HK-2 (cell line): ENCODE measurements around the gene RAB25.
A peak's percentile ranks its signal among the peaks of the same experiment; 100 is the strongest.
"Not testable (repeated sequence)": the region's sequence is repeated elsewhere in the genome, so short reads cannot be mapped to it uniquely, and the experiment has no call there.

Source experiments
- DNase-seq: peaks from one replicate; pipeline ENCODE4 v3.0.0-alpha.2; 2018; ENCODE audit not compliant: unreplicated experiment

Gene RAB25

DNA sequence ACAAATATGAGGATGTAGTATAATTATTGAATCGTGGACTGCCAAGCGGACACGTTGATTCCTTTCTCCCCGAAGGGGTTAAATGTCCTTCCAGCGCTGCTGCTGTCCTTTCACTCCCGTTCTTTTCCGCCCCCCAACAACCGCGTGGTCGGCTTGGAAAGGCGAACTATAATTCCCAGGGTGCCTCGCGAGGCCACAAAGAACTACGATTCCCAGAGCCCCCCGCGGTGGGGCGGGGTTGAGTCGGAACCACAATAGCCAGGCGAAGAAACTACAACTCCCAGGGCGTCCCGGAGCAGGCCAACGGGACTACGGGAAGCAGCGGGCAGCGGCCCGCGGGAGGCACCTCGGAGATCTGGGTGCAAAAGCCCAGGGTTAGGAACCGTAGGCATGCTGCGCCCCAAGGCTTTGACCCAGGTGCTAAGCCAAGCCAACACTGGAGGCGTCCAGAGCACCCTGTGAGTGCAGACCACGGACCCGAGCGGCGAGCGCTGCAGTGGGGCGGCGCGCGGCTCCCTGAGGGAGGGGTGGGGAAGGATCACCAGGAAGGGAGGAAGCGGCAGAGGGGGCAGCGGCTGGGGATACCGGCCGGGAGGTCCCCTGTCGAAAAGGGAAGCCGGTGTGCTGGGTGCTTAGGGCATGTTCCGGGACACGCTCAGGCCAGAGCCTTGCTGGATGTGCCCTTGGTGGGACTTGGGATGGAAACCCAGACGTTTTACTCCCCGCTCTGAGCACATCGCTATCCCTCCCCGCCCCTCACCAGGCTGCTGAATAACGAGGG, 6.3 kb upstream of the RAB25 start, which contains the start of gene LAMTOR2:
Gene LAMTOR2, plus strand, starts transcription at position 283 of the 781 bp plus-strand sequence. Its CDS starts 108 bp downstream, at position 391.
- DNase-seq = peak; percentile 98

DNA sequence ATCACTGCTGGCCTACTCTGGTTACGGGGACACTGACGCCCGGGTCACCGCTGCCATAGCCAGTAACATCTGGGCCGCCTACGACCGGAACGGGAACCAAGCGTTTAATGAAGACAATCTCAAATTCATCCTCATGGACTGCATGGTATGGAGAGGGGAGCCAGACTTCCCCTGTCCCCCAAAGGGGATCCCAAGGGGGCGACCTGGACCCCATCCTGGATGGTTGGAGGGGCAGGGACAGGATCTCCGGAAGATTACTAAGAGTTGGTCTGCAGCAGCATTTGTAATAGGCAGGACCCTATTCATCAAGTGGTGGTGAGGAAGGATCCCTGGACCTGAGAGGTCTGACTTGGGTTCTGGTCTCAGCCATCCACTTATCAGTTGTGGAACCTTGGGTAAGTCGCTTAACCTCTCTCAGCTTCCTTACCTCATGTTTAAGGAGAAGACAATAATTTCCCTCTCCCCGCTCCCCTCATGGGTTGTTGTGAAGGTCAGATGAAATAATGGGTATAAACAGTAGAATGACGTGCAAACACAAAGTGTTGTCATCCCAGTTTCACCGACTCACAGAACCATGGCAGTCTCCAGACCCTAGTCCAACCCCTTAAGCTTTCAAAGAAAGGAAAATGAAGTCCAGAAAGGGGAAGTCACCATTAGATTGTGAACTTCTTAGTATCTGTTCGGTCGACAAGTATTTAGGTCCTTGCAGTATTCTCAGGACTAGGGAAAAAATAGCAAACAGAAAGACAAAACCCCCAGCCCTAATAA, 5.5 kb upstream of the RAB25 start:
- no peak for DNase-seq

DNA sequence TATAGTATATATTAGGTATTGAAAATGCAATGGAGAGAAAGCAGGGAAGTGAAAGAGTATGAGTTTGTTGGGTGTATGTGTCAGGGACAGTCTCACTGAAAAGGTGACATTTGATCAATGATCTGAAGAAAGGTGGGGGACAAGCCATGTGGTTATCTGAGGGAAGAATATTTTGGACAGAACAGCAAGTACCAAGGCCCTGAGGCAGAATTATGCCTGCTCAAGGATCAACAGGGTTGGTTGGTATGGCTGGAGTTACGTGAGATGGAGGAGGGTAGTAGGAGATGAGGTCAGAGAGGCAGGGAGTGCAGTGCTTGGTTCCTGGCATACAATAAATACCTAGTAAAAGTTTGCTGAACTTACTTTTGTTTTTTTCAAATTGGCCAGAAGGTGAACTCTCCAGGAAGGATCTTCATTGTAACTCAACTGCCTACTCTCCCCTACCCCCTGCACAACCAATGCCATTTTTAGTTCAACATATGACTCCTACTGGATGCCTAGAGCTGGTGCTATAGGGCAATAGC, 4.6 kb upstream of the RAB25 start:
- no peak for DNase-seq

GRCh38 chr1:156062189-156062588, 1.2 kb downstream of the RAB25 start:
- no peak for DNase-seq

GRCh38 chr1:156063997-156064285, 3.0 kb downstream of the RAB25 start:
- no peak for DNase-seq

- no peak for DNase-seq
These were observed 3.7 kb downstream of the RAB25 start for GRCh38 chr1:156064615-156065014.

GRCh38 chr1:156065212-156065611, 4.3 kb downstream of the RAB25 start:
- no peak for DNase-seq

GRCh38 chr1:156065871-156066270, 4.9 kb downstream of the RAB25 start:
- DNase-seq = no peak

- no peak for DNase-seq
These were observed 6.3 kb downstream of the RAB25 start for GRCh38 chr1:156067262-156067661.

DNA sequence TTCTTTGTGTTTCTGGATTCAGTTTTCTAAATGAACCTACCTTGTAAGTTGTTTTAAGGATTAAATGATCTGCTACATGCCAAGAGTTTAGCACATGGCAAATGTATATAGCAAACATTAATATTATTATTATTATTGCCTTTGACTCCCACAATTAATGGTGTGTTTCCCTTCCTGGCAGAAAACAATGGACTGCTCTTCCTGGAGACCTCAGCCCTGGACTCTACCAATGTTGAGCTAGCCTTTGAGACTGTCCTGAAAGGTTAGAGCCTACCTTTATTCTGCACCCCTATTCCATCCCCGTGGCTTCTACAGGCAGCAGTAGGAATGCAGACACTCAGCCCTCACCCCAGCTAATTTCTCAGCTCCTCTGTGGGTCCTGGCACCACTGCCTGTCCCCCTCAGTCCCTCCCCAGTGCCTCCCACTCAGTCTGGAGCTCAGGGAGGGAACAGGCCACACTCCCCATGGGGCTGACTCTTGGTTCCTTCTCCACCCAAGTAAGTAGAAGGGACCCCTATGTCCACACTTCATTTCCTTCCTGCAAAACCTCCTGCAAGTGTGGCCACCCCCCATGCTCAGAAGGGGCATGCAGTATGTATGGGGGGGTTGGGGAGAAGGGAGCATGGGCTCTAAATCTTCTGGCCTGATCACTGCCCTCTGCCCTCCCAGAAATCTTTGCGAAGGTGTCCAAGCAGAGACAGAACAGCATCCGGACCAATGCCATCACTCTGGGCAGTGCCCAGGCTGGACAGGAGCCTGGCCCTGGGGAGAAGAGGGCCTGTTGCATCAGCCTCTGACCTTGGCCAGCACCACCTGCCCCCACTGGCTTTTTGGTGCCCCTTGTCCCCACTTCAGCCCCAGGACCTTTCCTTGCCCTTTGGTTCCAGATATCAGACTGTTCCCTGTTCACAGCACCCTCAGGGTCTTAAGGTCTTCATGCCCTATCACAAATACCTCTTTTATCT, 8.8 kb downstream of the RAB25 start:
- no peak for DNase-seq

- no peak for DNase-seq
These were observed 9.6 kb downstream of the RAB25 start for GRCh38 chr1:156070548-156070947.

DNA sequence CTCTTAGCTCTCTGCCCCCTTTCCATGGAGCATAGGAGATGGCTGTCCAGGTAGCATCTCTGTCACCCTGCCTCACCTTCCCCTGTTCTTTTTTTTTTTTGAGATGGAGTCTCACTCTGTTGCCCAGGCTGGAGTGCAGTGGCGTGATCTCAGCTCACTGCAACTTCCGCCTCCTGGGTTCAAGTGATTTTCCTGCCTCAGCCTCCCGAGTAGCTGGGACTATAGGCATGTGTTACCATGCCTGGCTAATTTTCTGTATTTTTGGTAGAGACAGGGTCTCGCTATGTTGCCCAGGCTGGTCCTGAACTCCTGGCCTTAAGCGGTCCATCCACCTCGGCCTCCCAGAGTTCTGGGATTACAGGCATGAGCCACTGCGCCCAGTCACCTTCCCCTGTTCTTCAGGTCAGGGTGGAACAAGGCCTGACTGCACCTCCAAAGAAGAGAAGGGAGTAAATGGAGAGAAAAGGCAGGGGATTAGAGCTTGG, 10.4 kb downstream of the RAB25 start:
- DNase-seq = not testable (repeated sequence)

DNA sequence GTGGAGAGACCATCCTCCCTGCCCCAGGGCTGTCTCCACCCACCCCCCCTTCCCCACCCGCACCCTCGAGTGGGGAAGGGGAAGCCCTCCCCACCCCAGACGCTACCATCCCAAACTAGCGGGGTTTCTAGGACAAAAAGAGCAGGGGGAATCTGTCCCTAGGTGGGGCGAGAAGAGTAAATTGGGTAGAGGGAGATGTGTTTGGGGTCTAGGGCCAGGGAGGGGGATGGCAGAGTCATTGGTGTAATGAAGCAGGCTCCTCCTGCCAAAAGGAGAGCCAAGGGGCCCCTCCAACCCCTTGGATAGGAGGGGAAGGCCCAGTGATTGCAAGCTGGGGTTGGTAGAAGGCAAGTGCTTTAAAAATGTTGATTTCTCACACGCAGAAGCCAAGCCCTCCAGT, 11.3 kb downstream of the RAB25 start:
- no peak for DNase-seq

DNA sequence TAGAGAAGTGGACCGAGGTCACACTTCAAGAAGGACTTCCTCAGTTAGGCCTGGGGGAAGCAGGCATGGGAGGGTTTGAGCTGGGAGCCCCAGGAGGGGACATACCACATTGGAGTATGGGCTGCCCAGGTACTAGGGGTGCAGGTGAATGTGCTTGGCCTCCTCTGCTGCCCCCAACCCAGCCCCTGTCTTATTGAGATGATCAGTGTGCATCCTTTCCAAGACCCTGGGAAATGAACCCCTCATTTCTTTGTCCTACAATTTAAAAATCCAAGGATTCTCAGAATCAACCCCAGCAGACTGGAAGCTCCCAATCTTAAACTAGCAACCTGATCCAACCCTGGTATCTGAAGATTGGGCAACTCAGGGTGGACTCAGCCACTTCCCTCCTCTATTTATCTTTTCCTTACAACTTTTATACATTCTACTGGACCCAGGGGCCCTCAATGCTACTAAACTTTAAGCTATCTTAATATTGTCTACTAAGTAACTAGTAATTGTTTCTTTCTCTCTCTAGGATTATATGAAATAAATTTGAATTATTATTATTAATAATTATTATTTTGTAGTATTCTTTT, 12.2 kb downstream of the RAB25 start:
- DNase-seq = no peak

GRCh38 chr1:156073740-156074139, 12.8 kb downstream of the RAB25 start:
- DNase-seq = no peak

DNA sequence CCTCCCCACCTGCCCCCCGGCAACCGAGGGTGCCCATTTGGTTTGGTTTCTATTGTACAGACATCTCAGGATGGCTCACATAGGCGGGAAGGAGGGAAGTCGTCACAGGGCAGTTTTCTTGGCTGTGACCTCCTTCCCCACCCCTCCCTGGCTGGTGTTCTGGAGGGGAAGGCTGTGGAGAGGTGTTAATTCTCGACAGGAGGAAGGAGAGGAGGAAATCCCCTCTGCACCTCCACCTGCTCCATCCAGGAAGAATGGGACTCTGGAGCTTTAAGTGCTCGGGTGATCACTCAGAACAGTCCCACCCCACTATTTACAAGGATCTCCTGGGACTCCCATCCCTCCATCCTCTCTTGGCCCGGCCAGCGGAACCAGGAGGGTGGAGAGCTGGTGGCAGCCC, 13.7 kb downstream of the RAB25 start:
- DNase-seq = no peak

GRCh38 chr1:156075162-156075561, 14.2 kb downstream of the RAB25 start:
- no peak for DNase-seq

DNA sequence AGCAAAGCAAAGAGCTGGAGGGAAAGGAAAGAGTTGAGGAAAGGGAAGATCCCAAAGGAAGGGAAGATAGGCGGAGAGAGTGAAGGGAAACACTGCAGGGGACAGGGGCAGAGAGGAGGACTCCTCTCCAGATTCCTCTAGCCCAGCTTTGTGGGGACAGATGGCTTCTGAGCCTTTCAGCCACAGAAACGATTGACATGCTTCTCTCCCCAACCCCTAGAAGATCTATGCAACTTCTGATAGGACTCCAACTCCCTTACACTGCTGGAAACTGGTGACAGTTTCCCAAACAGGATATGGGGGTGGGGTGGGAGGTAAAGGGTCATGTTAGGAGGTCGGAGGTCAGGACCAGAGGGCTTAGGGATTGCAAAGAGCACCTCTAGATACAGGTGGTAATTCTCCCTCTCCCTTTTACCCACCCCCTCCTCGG, 14.8 kb downstream of the RAB25 start:
- DNase-seq = no peak

DNA sequence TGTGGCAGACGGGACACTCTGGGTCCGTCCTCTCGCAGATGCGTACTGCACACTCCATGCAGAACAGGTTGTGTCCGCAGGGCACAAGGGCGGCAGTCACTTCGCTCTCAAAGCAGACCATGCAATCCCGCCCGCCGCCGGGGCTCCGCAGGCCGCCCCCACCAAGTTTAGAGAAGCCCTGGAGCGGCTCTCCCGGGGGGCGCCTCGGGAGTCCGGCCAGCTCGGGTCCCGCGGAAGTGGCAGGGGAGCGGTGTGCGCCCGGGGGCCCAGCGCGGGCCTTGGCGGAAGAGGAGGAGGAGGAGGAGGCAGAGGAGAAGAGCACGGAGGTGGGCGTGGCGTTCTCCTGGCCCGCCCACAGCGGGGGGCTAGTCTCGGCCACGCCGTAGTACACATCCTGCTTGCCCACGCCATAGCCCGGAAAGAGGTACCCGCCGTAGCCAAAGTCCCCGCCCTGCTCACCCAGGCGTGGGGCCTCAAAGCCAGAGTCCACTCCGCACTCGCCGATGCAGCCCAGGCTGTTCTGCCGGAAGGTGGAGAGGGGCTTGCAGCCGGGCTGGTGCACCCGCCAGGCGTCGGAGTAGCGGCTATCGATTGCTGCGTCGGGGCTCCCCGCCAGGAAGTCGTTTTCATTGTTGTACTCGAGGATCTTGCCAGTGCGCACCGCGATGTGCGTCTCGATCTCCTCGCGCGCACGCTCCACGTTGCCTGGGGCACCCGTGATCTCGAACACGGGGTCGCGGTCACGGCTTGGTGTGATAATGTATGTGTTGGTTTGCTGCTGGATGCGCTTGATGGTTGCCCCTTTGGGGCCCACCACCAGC, 15.9 kb downstream of the RAB25 start:
- no peak for DNase-seq

DNA sequence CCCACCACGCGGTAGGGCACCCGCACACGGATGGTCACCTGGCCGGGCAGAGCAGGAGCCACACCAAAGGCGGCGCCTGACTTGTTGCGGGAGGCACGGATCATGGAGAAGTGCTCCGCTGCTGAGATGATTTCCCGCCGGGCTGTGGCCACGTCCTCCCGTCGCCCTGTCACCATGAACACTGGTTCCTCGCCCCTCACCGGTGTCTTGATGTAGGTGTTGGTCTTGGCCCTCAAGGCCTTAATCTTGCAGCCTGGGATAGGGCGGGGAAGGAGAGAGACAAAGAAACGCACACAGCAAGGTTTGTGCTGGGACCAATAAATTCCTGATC, 16.4 kb downstream of the RAB25 start:
- no peak for DNase-seq

DNA sequence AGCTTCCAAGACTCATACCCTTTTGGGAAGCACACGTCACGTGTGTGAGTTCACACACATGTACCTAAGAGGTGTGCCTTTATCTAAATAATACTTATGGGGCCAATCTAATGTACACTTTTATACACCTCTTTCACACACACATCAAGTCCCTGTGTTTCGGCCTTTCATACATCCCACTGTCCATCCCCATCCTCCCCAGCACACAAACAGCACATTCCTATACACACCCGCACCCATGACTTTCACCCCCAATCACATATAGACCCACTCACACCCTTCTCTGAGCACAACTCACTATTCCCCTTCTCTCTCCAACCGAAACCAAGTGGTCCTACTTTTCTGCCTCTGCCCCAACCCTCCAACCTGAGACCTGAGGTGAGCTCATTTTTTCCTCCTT, 17.8 kb downstream of the RAB25 start:
- no peak for DNase-seq
